H1 (cell line): ENCODE results near the gene GUCY2D. TPM values are rescaled to one million over a fixed set of nuclear protein-coding genes. Genes with fewer than 3 reads are reported as not detected.

Experiments
- CTCF ChIA-PET: fragments of 300-600 bp; sonication (Branson Sonifier 250); formaldehyde crosslinking; loops from one replicate; lab custom pipeline; 2021; ENCODE audit not compliant: partially characterized antibody; lab: Charles Lee
- POLR2A ChIA-PET: fragments of 300-600 bp; sonication (Branson Sonifier 250); formaldehyde crosslinking; loops from one replicate; lab custom pipeline; 2021; ENCODE audit warnings: inconsistent platforms; ENCODE audit not compliant: partially characterized antibody; lab: Charles Lee
- DNase-seq, 2 experiments: peaks; one replicate each; pipeline versions ENCODE4 v3.0.0 to v3.0.0-alpha.2; 2010 to 2022; ENCODE audit warnings: low spot score in 2 of 2, low read depth in 1 of 2, mixed read lengths in 1 of 2
- FAIRE-seq: peaks from 2 replicates; lab custom pipeline; 2011; peaks lifted over from hg19 to GRCh38; lab: Jason Lieb, UNC
- H2AFZ ChIP-seq: 2 replicates; pipeline ENCODE4 v1.8.1; 2012; ENCODE audit warnings: low read length, inconsistent platforms
- H2AK5ac ChIP-seq: 2 replicates; pipeline ENCODE4 v1.6.1; 2013; ENCODE audit warnings: low read depth, low read length
- H2BK120ac ChIP-seq: replicated peaks from 2 replicates; pipeline ENCODE3; 2013; ENCODE audit warnings: low read depth, low read length, inconsistent platforms
- H2BK12ac ChIP-seq: 2 replicates; pipeline ENCODE4 v1.6.1; 2013; ENCODE audit warnings: low read depth, low read length
- H2BK15ac ChIP-seq: 2 replicates; pipeline ENCODE4 v1.6.1; 2013; ENCODE audit warnings: low read length
- H2BK20ac ChIP-seq: 2 replicates; pipeline ENCODE4 v1.6.1; 2013; ENCODE audit warnings: low read length
- H2BK5ac ChIP-seq: 2 replicates; pipeline ENCODE4 v1.6.1; 2013; ENCODE audit warnings: low read depth, low read length
- H3K14ac ChIP-seq: 2 replicates; pipeline ENCODE4 v1.6.1; 2013; ENCODE audit warnings: inconsistent platforms; ENCODE audit not compliant: insufficient read length
- H3K18ac ChIP-seq: 2 replicates; pipeline ENCODE4 v1.6.1; 2013; ENCODE audit warnings: low read length; ENCODE audit errors: extremely low read depth
- H3K23ac ChIP-seq: 2 replicates; pipeline ENCODE4 v1.6.1; 2013; ENCODE audit warnings: inconsistent platforms; ENCODE audit not compliant: insufficient read length
- H3K23me2 ChIP-seq: 2 replicates; pipeline ENCODE4 v1.6.1; 2013; ENCODE audit warnings: low read depth, low read length
- H3K27ac ChIP-seq: 2 replicates; pipeline ENCODE4 v1.6.1; 2011; ENCODE audit warnings: low read depth, low read length, inconsistent platforms
- H3K27me3 ChIP-seq, 4 experiments: replicated peaks in 1 of 4; 1 replicate in 1 of 4; 2 replicates in 3 of 4; pipeline versions ENCODE4 v1.6.1 to v1.8.1; 2011 to 2013; ENCODE audit warnings: low read length in 3 of 4, mild to moderate bottlenecking in 3 of 4, inconsistent platforms in 2 of 4, mixed read lengths in 2 of 4, moderate library complexity in 1 of 4; ENCODE audit not compliant: control insufficient read depth in 3 of 4, insufficient read depth in 3 of 4; ENCODE audit errors: extremely low read depth in 1 of 4
- H3K36me3 ChIP-seq, 4 experiments: 2 replicates each; pipeline versions ENCODE4 v1.6.1 to v1.8.1; 2011 to 2013; ENCODE audit warnings: mild to moderate bottlenecking in 4 of 4, low read length in 3 of 4, moderate library complexity in 2 of 4, control low read depth in 1 of 4, inconsistent platforms in 1 of 4; ENCODE audit not compliant: insufficient read depth in 4 of 4, control insufficient read depth in 2 of 4
- H3K4ac ChIP-seq: replicated peaks from 2 replicates; pipeline ENCODE3; 2013; ENCODE audit warnings: low read length, low read depth, mixed read lengths, inconsistent platforms; ENCODE audit not compliant: insufficient read length
- H3K4me1 ChIP-seq, 4 experiments: replicated peaks in 1 of 4; 1 replicate in 1 of 4; 2 replicates in 3 of 4; pipeline versions ENCODE4 v1.6.1 to v1.8.1; 2011 to 2013; ENCODE audit warnings: low read length in 3 of 4, inconsistent platforms in 2 of 4, mixed read lengths in 1 of 4; ENCODE audit not compliant: insufficient read depth in 4 of 4, control insufficient read depth in 3 of 4
- H3K4me2 ChIP-seq, 2 experiments: 2 replicates each; pipeline versions ENCODE4 v1.6.1 to v1.8.1; 2011 to 2013; ENCODE audit warnings: low read depth in 2 of 2, low read length in 2 of 2, control low read depth in 1 of 2, inconsistent platforms in 1 of 2, mild to moderate bottlenecking in 1 of 2; ENCODE audit not compliant: insufficient read depth in 1 of 2
- H3K4me3 ChIP-seq, 4 experiments: fragments of 200-600, 300-600 bp in 1 of 4; sonication (generic), shearing (Covaris generic), sonication (Bioruptor Twin) in 1 of 4; 2 replicates each; pipeline versions ENCODE4 v1.5.1 to v1.8.1; 2011 to 2016; ENCODE audit warnings: low read length in 4 of 4, low read depth in 3 of 4, control low read depth in 2 of 4, inconsistent platforms in 2 of 4, mild to moderate bottlenecking in 2 of 4, mixed read lengths in 1 of 4, moderate library complexity in 1 of 4; ENCODE audit not compliant: insufficient read depth in 2 of 4; ENCODE audit errors: extremely low read depth in 1 of 4
- H3K56ac ChIP-seq: replicated peaks from 2 replicates; pipeline ENCODE3; 2013; ENCODE audit warnings: low read depth, mild to moderate bottlenecking, mixed read lengths, low read length, inconsistent platforms; ENCODE audit not compliant: insufficient read length
- H3K79me1 ChIP-seq: 2 replicates; pipeline ENCODE4 v1.6.1; 2013; ENCODE audit warnings: low read depth, low read length, control low read depth
- H3K79me2 ChIP-seq, 2 experiments: 2 replicates each; pipeline versions ENCODE4 v1.6.1 to v1.8.1; 2012 to 2013; ENCODE audit warnings: low read length in 2 of 2, mild to moderate bottlenecking in 2 of 2, inconsistent platforms in 1 of 2; ENCODE audit not compliant: insufficient read depth in 2 of 2, control insufficient read depth in 1 of 2
- H3K9ac ChIP-seq, 4 experiments: replicated peaks in 1 of 4; 1 replicate in 1 of 4; 2 replicates in 3 of 4; pipeline versions ENCODE4 v1.6.1 to v1.8.1; 2011 to 2013; ENCODE audit warnings: low read depth in 3 of 4, low read length in 3 of 4, control low read depth in 2 of 4, mild to moderate bottlenecking in 2 of 4, moderate library complexity in 2 of 4, inconsistent platforms in 1 of 4; ENCODE audit errors: extremely low read depth in 1 of 4
- H3K9me3 ChIP-seq, 2 experiments: 2 replicates each; pipeline versions ENCODE4 v1.6.1 to v1.8.1; 2012 to 2013; ENCODE audit warnings: mild to moderate bottlenecking in 2 of 2, moderate library complexity in 2 of 2, control low read depth in 1 of 2, inconsistent platforms in 1 of 2, low read depth in 1 of 2, low read length in 1 of 2, mixed read lengths in 1 of 2; ENCODE audit not compliant: insufficient read depth in 2 of 2
- H4K20me1 ChIP-seq, 2 experiments: replicated peaks in 1 of 2; 2 replicates each; pipeline versions ENCODE3 to v1.8.1; 2011 to 2013; ENCODE audit warnings: inconsistent platforms in 2 of 2, low read length in 2 of 2, mild to moderate bottlenecking in 1 of 2; ENCODE audit not compliant: insufficient read depth in 2 of 2, control insufficient read depth in 1 of 2
- H4K5ac ChIP-seq: 2 replicates; pipeline ENCODE4 v1.6.1; 2013; ENCODE audit warnings: low read length, low read depth, mixed read lengths, inconsistent platforms; ENCODE audit not compliant: insufficient read length
- H4K8ac ChIP-seq: 2 replicates; pipeline ENCODE4 v1.8.0; 2013; ENCODE audit warnings: mild to moderate bottlenecking, moderate library complexity, low read length, inconsistent platforms; ENCODE audit not compliant: insufficient read depth; ENCODE audit errors: extremely low read depth
- H4K91ac ChIP-seq: replicated peaks from 2 replicates; pipeline ENCODE3; 2013; ENCODE audit warnings: low read length, mixed read lengths, inconsistent platforms; ENCODE audit not compliant: insufficient read length
- BRCA1 ChIP-seq: IDR thresholded peaks from 2 replicates; pipeline ENCODE4 v1.6.1; 2012; ENCODE audit warnings: low read depth, low read length, improper control_type of control experiment
- EGR1 ChIP-seq: IDR thresholded peaks from 2 replicates; pipeline ENCODE4 v1.6.1; 2011; ENCODE audit warnings: low read depth, low read length, borderline replicate concordance
- EP300 ChIP-seq, 2 experiments: IDR thresholded peaks; 1 replicate in 1 of 2; 2 replicates in 1 of 2; pipeline ENCODE4 v1.6.1; 2011 to 2012; ENCODE audit warnings: low read depth in 2 of 2, low read length in 2 of 2, mild to moderate bottlenecking in 2 of 2, borderline replicate concordance in 1 of 2, inconsistent platforms in 1 of 2, moderate library complexity in 1 of 2
- JUND ChIP-seq: IDR thresholded peaks from 2 replicates; pipeline ENCODE4 v1.6.1; 2011; ENCODE audit warnings: mild to moderate bottlenecking, improper control_type of control experiment, low read length
- KDM5A ChIP-seq: fragments of 200-600 bp; IDR thresholded peaks from 2 replicates; pipeline ENCODE4 v1.7.1; 2012; ENCODE audit warnings: mild to moderate bottlenecking, low read length, inconsistent platforms, mixed read lengths
- MAFK ChIP-seq: IDR thresholded peaks from 2 replicates; pipeline ENCODE4 v1.6.1; 2012; ENCODE audit warnings: low read depth, mild to moderate bottlenecking, improper control_type of control experiment, low read length
- NANOG ChIP-seq: IDR thresholded peaks from 2 replicates; pipeline ENCODE4 v1.6.1; 2011; ENCODE audit warnings: low read length, low read depth, mild to moderate bottlenecking, inconsistent platforms; ENCODE audit not compliant: insufficient read depth, poor library complexity, severe bottlenecking
- POLR2A ChIP-seq, 2 experiments: IDR thresholded peaks; 1 replicate in 1 of 2; 2 replicates in 1 of 2; pipeline ENCODE4 v1.6.1; 2011; ENCODE audit warnings: low read depth in 2 of 2, low read length in 2 of 2, mild to moderate bottlenecking in 2 of 2; ENCODE audit errors: control extremely low read depth in 1 of 2
- POU5F1 ChIP-seq: IDR thresholded peaks from 2 replicates; pipeline ENCODE4 v1.6.1; 2011; ENCODE audit warnings: low read depth, mild to moderate bottlenecking, low read length, moderate library complexity
- SAP30 ChIP-seq: fragments of 300-600 bp; sonication (generic); IDR thresholded peaks from 2 replicates; pipeline ENCODE4 v1.7.1; 2012; ENCODE audit warnings: low read length, moderate library complexity, mild to moderate bottlenecking, inconsistent platforms; ENCODE audit not compliant: insufficient read depth, insufficient replicate concordance
- SP1 ChIP-seq: IDR thresholded peaks from 2 replicates; pipeline ENCODE4 v1.6.1; 2011; ENCODE audit warnings: low read depth, low read length
- SP2 ChIP-seq: IDR thresholded peaks from 2 replicates; pipeline ENCODE4 v1.6.1; 2012; ENCODE audit warnings: mild to moderate bottlenecking, low read length, inconsistent platforms
- SRF ChIP-seq: IDR thresholded peaks from 2 replicates; pipeline ENCODE4 v1.6.1; 2011; ENCODE audit warnings: mild to moderate bottlenecking, low read depth, low read length, moderate library complexity
- SUZ12 ChIP-seq: fragments of 200-600 bp; sonication (generic); IDR thresholded peaks from 2 replicates; pipeline ENCODE4 v1.6.1; 2012; ENCODE audit warnings: mild to moderate bottlenecking, inconsistent platforms, low read length, moderate library complexity, mixed read lengths
- WGBS, 2 experiments: shearing (Covaris generic) in 1 of 2; methylation state at CpG; one replicate each; pipeline versions ENCODE4 v1.1.6 to v1.1.7; 2013 to 2015; ENCODE audit warnings: low lambda C conversion rate in 2 of 2, mixed read lengths in 2 of 2, inconsistent platforms in 1 of 2, low coverage in 1 of 2, missing lambda C conversion rate in 1 of 2; ENCODE audit not compliant: insufficient replicate concordance in 2 of 2, insufficient coverage in 1 of 2, insufficient read length in 1 of 2; ENCODE audit errors: extremely low coverage in 1 of 2, missing lambda C conversion rate in 1 of 2; 5-methylcytosine and 5-hydroxymethylcytosine counted together
- polyA plus RNA-seq, 7 experiments: library from polyadenylated mRNA; depleted of rRNA in 3 of 7; stranded (reverse) in 5 of 7; unstranded in 2 of 7; fragments of >200 nt in 5 of 7; fragments of 200-250 nt in 2 of 7; gene quantifications; 1 replicate in 5 of 7; 2 replicates in 1 of 7; 4 replicates in 1 of 7; pipeline versions ENCODE4 v1.2.1 to v1.2.3, GENCODE V29; 2011 to 2013; ENCODE audit warnings: missing spikeins in 2 of 7, mixed read lengths in 2 of 7
- total RNA-seq: library from RNA; stranded (reverse); fragmentation: NEBNext Ultra II Directional; extraction: Animal tissue kit (Norgen Biotek cat#: 25700); gene quantifications from 2 replicates; pipeline ENCODE4 v1.2.1, GENCODE V29; 2021
- TF ChIP-seq, protein P1 (sequence below): IDR thresholded peaks from 2 replicates; pipeline ENCODE4 v1.6.1; 2012; ENCODE audit warnings: inconsistent platforms

GUCY2D gene
- total and polyA plus RNA-seq, 2 of the 8 experiments (the other 6 are each of a cell fraction or from before 2014, with no cell fraction given): 0.20 to 0.48 TPM

DNA sequence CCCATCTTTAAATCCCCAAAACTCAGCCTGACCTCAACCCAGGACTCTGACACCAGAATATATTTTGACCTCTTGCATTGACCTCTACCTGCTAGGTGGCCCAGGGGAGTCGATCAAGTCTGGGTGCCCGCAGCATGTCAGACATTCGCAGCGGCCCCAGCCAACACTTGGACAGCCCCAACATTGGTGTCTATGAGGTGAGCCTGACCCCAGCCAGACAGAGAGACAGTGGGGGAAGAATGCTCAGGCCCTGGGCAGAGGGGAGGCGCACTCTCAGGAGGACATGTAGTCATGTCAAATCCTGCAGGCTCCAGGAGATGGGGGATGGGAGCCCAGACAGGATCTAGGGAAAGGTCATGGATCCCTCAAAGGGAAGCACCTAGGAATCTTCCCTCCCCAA lies 5.4 kb downstream of the GUCY2D start:
- no peak overlapping the region for H3K27ac ChIP-seq

More for the DNA sequence above, 5.4 kb downstream of the GUCY2D start:
- Histone ChIP-seq H2BK5ac (no peak overlapping the region), H3K56ac (no peak overlapping the region), H2BK15ac (no peak overlapping the region), H2AFZ (no peak overlapping the region), H3K79me1 (no peaks in the 10 kb centered on the region), H3K23ac (no peak overlapping the region), H2BK12ac (no peak overlapping the region), H2BK120ac (no peak overlapping the region), H3K27me3 (peaks cover 22 to 33% (median 31%) of the 10 kb centered on the region in 4 experiments), H2AK5ac (no peak overlapping the region), H3K4me3 (no peak overlapping the region), H4K91ac (no peak overlapping the region), H3K4me2 (no peak overlapping the region), H4K20me1 (no peaks in the 10 kb centered on the region), H2BK20ac (no peak overlapping the region), H3K9me3 (no peaks in the 10 kb centered on the region; a peak in 1 of 4 replicates), H3K4ac (no peak overlapping the region), H3K36me3 (peaks cover 0 to 7% (median 0%) of the 10 kb centered on the region in 4 experiments; a peak in 1 of 8 replicates), H4K5ac (no peak overlapping the region), H3K14ac (no peak overlapping the region), H3K9ac (no peak overlapping the region), H3K79me2 (no peaks in the 10 kb centered on the region), H3K18ac (no peak overlapping the region), H3K4me1 (peaks cover 0 to 9% (median 4%) of the 10 kb centered on the region in 4 experiments; a peak in 5 of 7 replicates), H3K23me2 (no peaks in the 10 kb centered on the region; the same call in 1 of the 2 replicates), H4K8ac (no peak overlapping the region)
- ChIA-PET POLR2A (no interaction called here), CTCF (interaction anchor here (1.3 to 3.8 kb wide), 6 partner anchors 9 to 34 kb away, joined by 3 to 14 read pairs (median 7); no protein-coding TSS in a partner anchor)
- TF ChIP-seq POLR2A (IDR thresholded peaks at IDR 0.05; ENCODE audit: control extremely low read depth in 1 of 2, low read depth in 2 of 2, low read length in 2 of 2) (no peak), SAP30 (no peak), JUND (no peak), POU5F1 (no peak), SP2 (no peak), KDM5A (no peak), SUZ12 (no peak), EP300 (IDR thresholded peaks at IDR 0.05; ENCODE audit: borderline replicate concordance in 1 of 2, low read depth in 2 of 2, low read length in 2 of 2) (no peak), EGR1 (no peak), BRCA1 (no peak), MAFK (no peak), SP1 (no peak), NANOG (no peak), SRF (no peak)
- TF ChIP-seq, protein P1, sequence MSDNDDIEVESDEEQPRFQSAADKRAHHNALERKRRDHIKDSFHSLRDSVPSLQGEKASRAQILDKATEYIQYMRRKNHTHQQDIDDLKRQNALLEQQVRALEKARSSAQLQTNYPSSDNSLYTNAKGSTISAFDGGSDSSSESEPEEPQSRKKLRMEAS: no peak
- 92% methylated on average over 5 of the region's 5 CpGs; no CpG with 5 or more reads in 1 of the 2 experiments for WGBS, 2 experiments
- FAIRE-seq: no peak
- DNase-seq: no peak
